Gastroesophageal sphincter (tissue), 4 donors: ENCODE data around the gene SLC35E2B. TPM values are rescaled to one million over a fixed set of nuclear protein-coding genes. Genes with fewer than 3 reads are reported as not detected.
"Not testable (repeated sequence)": the region's sequence is repeated elsewhere in the genome, so short reads cannot be mapped to it uniquely, and the experiment has no call there.

Source experiments
- ATAC-seq: fragments of 150-250 bp; one replicate; pipeline ENCODE4 v1.9.1; 2016; ENCODE audit warnings: mild to moderate bottlenecking, moderate library complexity
- H3K27ac ChIP-seq, 4 donors: fragments of 200-600 bp; sonication (generic) in 3 of 4; 1 replicate in 3 of 4; 2 replicates in 1 of 4; pipeline ENCODE4 v1.5.1; 2016 to 2019
- H3K27me3 ChIP-seq: fragments of 200-600 bp; sonication (generic); one replicate; pipeline ENCODE4 v1.5.1; 2019
- H3K36me3 ChIP-seq, 2 donors: fragments of 200-600 bp; sonication (generic); one replicate each; pipeline ENCODE4 v1.5.1; 2019; ENCODE audit warnings: control low read depth in 1 of 2
- H3K4me1 ChIP-seq, 3 donors: fragments of 200-600 bp; sonication (generic); 1 replicate in 2 of 3; 2 replicates in 1 of 3; pipeline ENCODE4 v1.5.1; 2016 to 2019; ENCODE audit warnings: control low read depth in 2 of 3
- H3K4me3 ChIP-seq, 2 donors: fragments of 200-600 bp; sonication (generic); one replicate each; pipeline ENCODE4 v1.5.1; 2019; ENCODE audit warnings: mild to moderate bottlenecking in 1 of 2, moderate library complexity in 1 of 2
- H3K9me3 ChIP-seq, 3 donors: fragments of 200-600 bp; sonication (generic); one replicate each; pipeline ENCODE4 v1.5.1; 2017 to 2019; ENCODE audit warnings: control low read depth in 2 of 3
- EP300 ChIP-seq: sonication (generic); formaldehyde crosslinking; IDR thresholded peaks from one replicate; pipeline ENCODE4 v1.6.1; 2017; ENCODE audit warnings: antibody characterized with exemption, mild to moderate bottlenecking
- POLR2A ChIP-seq, 2 donors: fragments of 450-650 bp; IDR thresholded peaks; one replicate each; pipeline ENCODE4 v1.6.1; 2017; ENCODE audit warnings: antibody characterized with exemption in 2 of 2, mild to moderate bottlenecking in 2 of 2, moderate library complexity in 1 of 2
- POLR2AphosphoS5 ChIP-seq: sonication (generic); formaldehyde crosslinking; IDR thresholded peaks from one replicate; pipeline ENCODE4 v1.6.1; 2017; ENCODE audit warnings: antibody characterized with exemption
- WGBS, 2 donors: methylation state at CpG; one replicate each; pipeline ENCODE4 v1.1.5; 2018; ENCODE audit warnings: low coverage in 1 of 2; 5-methylcytosine and 5-hydroxymethylcytosine counted together
- total RNA-seq, 4 donors: library from RNA; depleted of rRNA; stranded (reverse); fragments of >200 nt; gene quantifications; one replicate each; pipeline ENCODE4 v1.1.0, GENCODE V29; 2016
- TF ChIP-seq, protein P1 (sequence below), 4 experiments: fragments of 200-600 bp in 2 of 4; fragments of 450-650 bp in 2 of 4; sonication (generic) in 1 of 4; IDR thresholded peaks; one replicate each; pipeline ENCODE4 v1.5.1; 2017 to 2019; ENCODE audit warnings: antibody characterized with exemption in 4 of 4, mild to moderate bottlenecking in 2 of 4, moderate library complexity in 2 of 4

The SLC35E2B gene
- total RNA-seq, 4 donors from 2014 or later, result 18.7 to 56.9 (median 37.9) TPM

DNA sequence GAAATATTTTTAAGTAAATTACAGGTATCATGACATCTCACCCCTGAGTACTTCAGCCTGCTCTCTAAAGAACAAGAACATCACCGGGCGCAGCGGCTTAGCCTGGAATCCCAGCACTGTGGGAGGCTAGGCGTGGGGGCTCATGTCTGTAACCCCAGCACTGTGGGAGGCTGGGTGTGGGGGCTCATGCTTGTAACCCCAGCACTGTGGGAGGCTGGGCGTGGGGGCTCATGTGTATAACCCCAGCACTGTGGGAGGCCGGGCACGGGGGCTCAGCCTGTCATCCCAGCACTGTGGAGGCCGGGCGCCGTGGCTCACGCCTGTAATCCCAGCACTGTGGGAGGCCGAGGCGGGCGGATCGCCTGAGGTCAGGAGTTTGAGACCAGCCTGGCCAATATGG is 26.1 kb downstream of the SLC35E2B start:
- no peak overlapping the region for H3K27ac ChIP-seq
- H3K4me3 ChIP-seq, result no peak overlapping the region
- TF ChIP-seq, protein P1, sequence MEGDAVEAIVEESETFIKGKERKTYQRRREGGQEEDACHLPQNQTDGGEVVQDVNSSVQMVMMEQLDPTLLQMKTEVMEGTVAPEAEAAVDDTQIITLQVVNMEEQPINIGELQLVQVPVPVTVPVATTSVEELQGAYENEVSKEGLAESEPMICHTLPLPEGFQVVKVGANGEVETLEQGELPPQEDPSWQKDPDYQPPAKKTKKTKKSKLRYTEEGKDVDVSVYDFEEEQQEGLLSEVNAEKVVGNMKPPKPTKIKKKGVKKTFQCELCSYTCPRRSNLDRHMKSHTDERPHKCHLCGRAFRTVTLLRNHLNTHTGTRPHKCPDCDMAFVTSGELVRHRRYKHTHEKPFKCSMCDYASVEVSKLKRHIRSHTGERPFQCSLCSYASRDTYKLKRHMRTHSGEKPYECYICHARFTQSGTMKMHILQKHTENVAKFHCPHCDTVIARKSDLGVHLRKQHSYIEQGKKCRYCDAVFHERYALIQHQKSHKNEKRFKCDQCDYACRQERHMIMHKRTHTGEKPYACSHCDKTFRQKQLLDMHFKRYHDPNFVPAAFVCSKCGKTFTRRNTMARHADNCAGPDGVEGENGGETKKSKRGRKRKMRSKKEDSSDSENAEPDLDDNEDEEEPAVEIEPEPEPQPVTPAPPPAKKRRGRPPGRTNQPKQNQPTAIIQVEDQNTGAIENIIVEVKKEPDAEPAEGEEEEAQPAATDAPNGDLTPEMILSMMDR (IDR thresholded peaks at IDR 0.05), result no peak
- TF ChIP-seq POLR2A (IDR thresholded peaks at IDR 0.05), result no peak
- no peak for TF ChIP-seq EP300
- no peak for TF ChIP-seq POLR2AphosphoS5
- no peaks in the 10 kb centered on the region for H3K9me3 ChIP-seq
- H3K36me3 ChIP-seq, result peaks cover 0 to 78% of the 10 kb centered on the region in 2 donors
- no peak for ATAC-seq
- no peaks in the 10 kb centered on the region for H3K27me3 ChIP-seq
- WGBS, 2 donors, result no CpG with 5 or more reads among the region's 15 CpGs
- no peaks in the 10 kb centered on the region for H3K4me1 ChIP-seq

- Histone ChIP-seq H3K9me3 (no peaks in the 10 kb centered on the region), H3K27ac (no peak overlapping the region), H3K27me3 (no peaks in the 10 kb centered on the region), H3K4me1 (no peaks in the 10 kb centered on the region), H3K4me3 (no peak overlapping the region), H3K36me3 (peaks cover 0 to 71% of the 10 kb centered on the region in 2 donors)
- TF ChIP-seq, protein P1 (IDR thresholded peaks at IDR 0.05), result peak in 3 of 4 experiments; percentile 6 to 55 (median 20)
- TF ChIP-seq POLR2A (IDR thresholded peaks at IDR 0.05) (no peak), EP300 (no peak), POLR2AphosphoS5 (no peak)
- 80% methylated on average over 1 of the region's 25 CpGs; no CpG with 5 or more reads in 1 of the 2 donors for WGBS, 2 donors
- ATAC-seq, result peak; percentile 16
These were observed 26.8 kb downstream of the SLC35E2B start for GRCh38 chr1:1665815-1666251.

DNA sequence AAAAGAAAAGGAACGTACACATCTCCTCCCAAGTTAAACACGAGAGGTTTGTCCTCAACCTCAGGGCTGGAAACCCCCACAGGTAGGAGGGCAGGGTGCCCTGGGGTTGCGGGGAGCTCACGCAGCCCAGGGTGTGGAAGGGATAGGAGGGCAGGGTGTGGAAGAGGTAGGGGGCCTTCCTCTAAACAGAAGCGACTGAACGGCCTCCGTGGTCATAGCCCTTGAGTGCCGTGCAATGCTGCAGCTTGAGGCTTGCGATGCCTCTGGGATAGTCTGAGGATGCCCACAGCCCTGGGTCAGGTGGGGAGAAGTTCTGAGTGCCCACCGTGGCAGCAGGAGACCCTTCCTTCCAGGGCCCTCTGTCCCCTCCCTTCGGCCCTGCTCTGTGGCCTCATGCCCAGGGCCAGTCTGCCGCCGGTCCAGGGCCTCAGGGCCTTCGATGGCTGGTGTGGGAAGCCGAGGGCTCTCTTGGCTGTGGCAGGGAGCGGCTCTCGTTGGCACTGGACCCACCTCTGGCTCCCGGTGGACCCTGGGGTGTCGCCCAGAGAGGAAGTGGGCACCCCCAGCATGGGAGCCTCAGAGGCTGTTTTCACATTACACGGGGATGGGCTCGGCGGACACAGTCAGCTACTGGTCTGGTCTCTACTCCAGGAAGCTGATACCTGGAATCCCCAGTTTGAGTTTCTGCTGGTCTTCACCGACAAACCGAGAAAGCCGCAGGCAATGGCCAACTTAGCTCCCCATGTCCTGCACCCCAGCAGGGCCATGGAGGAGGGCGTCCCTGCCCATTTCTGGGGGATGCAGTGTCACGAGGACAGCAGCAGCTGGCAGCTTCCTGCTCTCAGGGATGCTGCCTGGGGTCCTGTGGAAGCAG is 27.4 kb downstream of the SLC35E2B start:
- TF ChIP-seq, protein P1 (IDR thresholded peaks at IDR 0.05), result no peak
- no peak for TF ChIP-seq EP300
- TF ChIP-seq POLR2A (IDR thresholded peaks at IDR 0.05), result no peak
- no peak for TF ChIP-seq POLR2AphosphoS5
- H3K27ac ChIP-seq, result no peak overlapping the region
- H3K4me1 ChIP-seq, result no peaks in the 10 kb centered on the region
- WGBS, 2 donors, result 79 to 83% methylated on average over 1 to 4 of the region's 27 CpGs
- H3K27me3 ChIP-seq, result no peaks in the 10 kb centered on the region
- peaks cover 0 to 64% of the 10 kb centered on the region in 2 donors for H3K36me3 ChIP-seq
- H3K9me3 ChIP-seq, result no peaks in the 10 kb centered on the region
- ATAC-seq, result no peak
- no peak overlapping the region for H3K4me3 ChIP-seq

GRCh38 chr1:1664318-1664717 is 28.3 kb downstream of the SLC35E2B start:
- ATAC-seq, H3K4me3 ChIP-seq, H3K4me1 ChIP-seq, H3K27ac ChIP-seq, H3K27me3 ChIP-seq, H3K9me3 ChIP-seq: not testable (repeated sequence)
- WGBS, 2 donors, result no CpG with 5 or more reads among the region's 11 CpGs
- H3K36me3 ChIP-seq, result peaks cover 0 to 56% of the 10 kb centered on the region in 2 donors

GRCh38 chr1:1662830-1663560 is 29.6 kb downstream of the SLC35E2B start:
- H3K27me3 ChIP-seq, H3K9me3 ChIP-seq, H3K4me3 ChIP-seq, ATAC-seq: not testable (repeated sequence)
- Histone ChIP-seq H3K27ac (peak overlapping the region in 2 of 4 donors; percentile 48 to 67), H3K4me1 (peaks cover 0 to 11% (median 0%) of the 10 kb centered on the region in 3 donors), H3K36me3 (peaks cover 0 to 42% of the 10 kb centered on the region in 2 donors)
- 82% methylated on average over 5 of the region's 15 CpGs; no CpG with 5 or more reads in 1 of the 2 donors for WGBS, 2 donors

DNA sequence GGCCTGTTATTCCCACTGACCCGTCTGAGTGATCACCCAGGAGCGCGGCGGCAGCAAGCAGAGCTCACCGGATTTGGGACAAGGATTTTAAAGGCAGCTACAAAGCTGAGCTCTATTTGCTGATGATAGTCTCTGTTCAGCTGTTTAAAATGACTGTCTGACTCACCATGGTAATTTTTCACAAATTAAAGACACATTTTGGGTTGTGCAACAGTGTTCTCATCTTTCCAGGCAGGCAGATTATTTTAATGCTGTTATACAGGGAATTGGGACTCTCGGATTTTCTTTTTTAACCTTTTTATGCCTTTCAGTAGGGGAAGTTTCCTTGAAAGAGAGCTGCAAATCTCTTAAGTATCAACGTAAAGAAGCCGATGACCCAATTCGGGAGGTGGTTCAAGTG is 30.2 kb downstream of the SLC35E2B start:
- H3K36me3 ChIP-seq, result peaks cover 0 to 36% of the 10 kb centered on the region in 2 donors
- peak; percentile 26 for ATAC-seq
- peak overlapping the region in 2 of 4 donors; percentile 48 to 67 for H3K27ac ChIP-seq
- not testable (repeated sequence) for H3K4me3 ChIP-seq, H3K27me3 ChIP-seq, H3K9me3 ChIP-seq
- H3K4me1 ChIP-seq, result peaks cover 0 to 15% (median 0%) of the 10 kb centered on the region in 3 donors
- 73 to 100% methylated on average over 2 to 3 of the region's 9 CpGs for WGBS, 2 donors
